Neural crest cell (in vitro differentiated cells): ENCODE data around the gene PMS1. TPM values are rescaled to one million over a fixed set of nuclear protein-coding genes. Genes with fewer than 3 reads are reported as not detected.

ENCODE experiments used
- DNase-seq: peaks from one replicate; pipeline ENCODE4 v3.0.0; 2021; ENCODE audit warnings: low read depth, mixed read lengths, low spot score
- H3K27ac Mint-ChIP-seq: one replicate; pipeline ENCODE4 v1.8.0; 2021; ENCODE audit warnings: mild to moderate bottlenecking, mixed read lengths; ENCODE audit not compliant: unreplicated experiment
- H3K27me3 Mint-ChIP-seq: 2 replicates; pipeline ENCODE4 v1.8.0; 2021; ENCODE audit warnings: low read depth, mild to moderate bottlenecking, mixed read lengths
- H3K36me3 Mint-ChIP-seq: 2 replicates; pipeline ENCODE4 v1.8.0; 2021; ENCODE audit warnings: low read depth, mild to moderate bottlenecking, mixed read lengths
- H3K4me1 Mint-ChIP-seq: 2 replicates; pipeline ENCODE4 v1.8.0; 2021; ENCODE audit warnings: mixed read lengths
- H3K4me3 Mint-ChIP-seq: one replicate; pipeline ENCODE4 v1.8.0; 2021; ENCODE audit warnings: mild to moderate bottlenecking, mixed read lengths
- H3K9me3 Mint-ChIP-seq: 2 replicates; pipeline ENCODE4 v1.8.0; 2021; ENCODE audit warnings: mixed read lengths
- total RNA-seq: library from RNA; stranded (reverse); gene quantifications from 2 replicates; pipeline ENCODE4 v1.2.1, GENCODE V29; 2021
- TF ChIP-seq, protein P1 (sequence below): fragments of 200-600 bp; sonication (generic); conservative IDR thresholded peaks from 2 replicates; pipeline ENCODE4 v1.5.0; 2021; ENCODE audit warnings: antibody characterized with exemption, mild to moderate bottlenecking

Gene PMS1
- total RNA-seq, 1 donor from 2014 or later = 58.4 TPM

- TF ChIP-seq, protein P1, sequence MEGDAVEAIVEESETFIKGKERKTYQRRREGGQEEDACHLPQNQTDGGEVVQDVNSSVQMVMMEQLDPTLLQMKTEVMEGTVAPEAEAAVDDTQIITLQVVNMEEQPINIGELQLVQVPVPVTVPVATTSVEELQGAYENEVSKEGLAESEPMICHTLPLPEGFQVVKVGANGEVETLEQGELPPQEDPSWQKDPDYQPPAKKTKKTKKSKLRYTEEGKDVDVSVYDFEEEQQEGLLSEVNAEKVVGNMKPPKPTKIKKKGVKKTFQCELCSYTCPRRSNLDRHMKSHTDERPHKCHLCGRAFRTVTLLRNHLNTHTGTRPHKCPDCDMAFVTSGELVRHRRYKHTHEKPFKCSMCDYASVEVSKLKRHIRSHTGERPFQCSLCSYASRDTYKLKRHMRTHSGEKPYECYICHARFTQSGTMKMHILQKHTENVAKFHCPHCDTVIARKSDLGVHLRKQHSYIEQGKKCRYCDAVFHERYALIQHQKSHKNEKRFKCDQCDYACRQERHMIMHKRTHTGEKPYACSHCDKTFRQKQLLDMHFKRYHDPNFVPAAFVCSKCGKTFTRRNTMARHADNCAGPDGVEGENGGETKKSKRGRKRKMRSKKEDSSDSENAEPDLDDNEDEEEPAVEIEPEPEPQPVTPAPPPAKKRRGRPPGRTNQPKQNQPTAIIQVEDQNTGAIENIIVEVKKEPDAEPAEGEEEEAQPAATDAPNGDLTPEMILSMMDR = no peak
- Mint-ChIP-seq H3K4me1 (peaks cover 53% of the 10 kb centered on the region), H3K27ac (peak overlapping the region; percentile 98), H3K36me3 (peaks cover 21% of the 10 kb centered on the region), H3K4me3 (peak overlapping the region; percentile 99), H3K9me3 (no peaks in the 10 kb centered on the region), H3K27me3 (no peaks in the 10 kb centered on the region)
- no peak for DNase-seq
These were observed 761 bp upstream of the PMS1 start for GRCh38 chr2:189783451-189783926.

DNA sequence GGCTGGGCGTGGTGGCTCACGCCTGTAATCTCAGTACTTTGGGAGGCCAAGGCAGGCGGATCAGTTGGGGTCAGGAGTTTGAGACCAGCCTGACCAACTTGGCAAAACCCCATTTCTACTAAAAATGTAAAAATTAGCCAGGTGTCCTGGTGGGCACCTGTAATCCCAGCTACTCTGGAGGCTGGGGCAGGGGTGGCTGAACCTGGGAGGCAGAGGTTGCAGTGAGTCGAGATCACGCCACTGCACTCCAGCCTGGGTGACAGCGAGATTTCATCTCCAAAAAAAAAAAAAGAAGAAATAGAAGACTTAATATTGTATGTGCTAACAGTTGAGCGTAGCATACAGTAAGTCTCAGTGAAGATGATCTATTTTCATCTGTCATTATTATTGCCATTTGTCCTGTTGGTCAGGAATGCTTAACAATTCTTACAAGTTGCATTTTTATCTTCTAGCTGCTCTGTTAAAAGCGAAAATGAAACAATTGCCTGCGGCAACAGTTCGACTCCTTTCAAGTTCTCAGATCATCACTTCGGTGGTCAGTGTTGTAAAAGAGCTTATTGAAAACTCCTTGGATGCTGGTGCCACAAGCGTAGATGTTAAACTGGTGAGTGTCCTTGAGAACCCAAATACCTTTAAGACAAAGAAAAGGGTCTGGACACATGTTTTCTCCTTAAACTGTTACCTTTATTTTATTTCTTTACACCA lies 7.2 kb downstream of the PMS1 start:
- peaks cover 10% of the 10 kb centered on the region for H3K4me1 Mint-ChIP-seq
- TF ChIP-seq, protein P1 = no peak
- H3K27me3 Mint-ChIP-seq = no peaks in the 10 kb centered on the region
- H3K4me3 Mint-ChIP-seq = no peak overlapping the region
- H3K27ac Mint-ChIP-seq = no peak overlapping the region
- DNase-seq = no peak
- H3K9me3 Mint-ChIP-seq = no peaks in the 10 kb centered on the region
- H3K36me3 Mint-ChIP-seq = peaks cover 10% of the 10 kb centered on the region

GRCh38 chr2:189794310-189794709 lies 10.1 kb downstream of the PMS1 start:
- H3K27ac Mint-ChIP-seq = no peak overlapping the region
- H3K36me3 Mint-ChIP-seq = peaks cover 10% of the 10 kb centered on the region
- H3K9me3 Mint-ChIP-seq = no peaks in the 10 kb centered on the region
- H3K27me3 Mint-ChIP-seq = no peaks in the 10 kb centered on the region
- TF ChIP-seq, protein P1 = no peak
- DNase-seq = no peak
- no peak overlapping the region for H3K4me3 Mint-ChIP-seq
- no peaks in the 10 kb centered on the region for H3K4me1 Mint-ChIP-seq

GRCh38 chr2:189797902-189798301 lies 13.7 kb downstream of the PMS1 start:
- DNase-seq = no peak
- Mint-ChIP-seq H3K9me3 (no peaks in the 10 kb centered on the region), H3K4me1 (no peaks in the 10 kb centered on the region), H3K36me3 (peaks cover 15% of the 10 kb centered on the region), H3K27me3 (no peaks in the 10 kb centered on the region), H3K27ac (no peak overlapping the region), H3K4me3 (no peak overlapping the region)
- TF ChIP-seq, protein P1 = no peak

DNA sequence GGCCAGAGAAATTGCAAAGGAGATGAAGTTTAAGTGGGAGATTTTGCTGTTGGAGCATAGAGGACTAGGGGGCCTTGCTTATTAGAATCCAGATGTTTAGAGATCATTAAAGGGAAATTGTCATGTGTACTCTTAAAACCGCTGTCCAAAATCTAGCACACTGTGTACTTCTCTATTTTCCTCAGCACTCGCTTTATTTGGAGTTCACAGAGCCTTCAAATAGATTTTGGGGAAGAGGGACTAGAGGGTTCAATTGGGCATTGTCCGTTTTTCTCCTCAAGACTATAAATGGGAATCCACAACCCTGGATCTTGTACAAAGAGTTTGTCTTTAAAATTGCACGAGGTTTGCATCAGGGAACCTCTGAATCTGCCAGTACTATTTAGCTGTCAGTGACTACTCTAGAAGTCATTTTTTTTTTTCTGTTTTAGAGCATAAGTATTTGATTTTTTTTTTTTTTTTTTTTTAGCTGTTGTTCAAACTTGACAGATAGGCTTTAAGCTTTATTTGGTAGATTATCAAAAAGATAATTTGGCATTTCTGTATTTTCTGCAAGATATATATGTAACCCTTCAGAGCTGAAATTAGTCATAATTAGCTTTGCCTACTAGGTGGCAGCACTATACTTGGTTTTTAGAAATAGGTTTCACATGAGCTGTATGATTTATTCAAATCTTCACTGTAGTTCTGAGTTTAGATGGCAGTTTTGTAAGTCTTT lies 14.2 kb downstream of the PMS1 start:
- Mint-ChIP-seq H3K27ac (no peak overlapping the region), H3K9me3 (no peaks in the 10 kb centered on the region), H3K4me1 (no peaks in the 10 kb centered on the region), H3K27me3 (no peaks in the 10 kb centered on the region), H3K36me3 (peaks cover 11% of the 10 kb centered on the region), H3K4me3 (no peak overlapping the region)
- no peak for DNase-seq
- TF ChIP-seq, protein P1 = peak; percentile 65
